Measurements from ENCODE around the gene NF2. TPM values are rescaled to one million over a fixed set of nuclear protein-coding genes. Genes with fewer than 3 reads are reported as not detected.

The NF2 gene
- total RNA-seq, 3 donors from 2014 or later = 21.1 to 36.1 (median 31.8) TPM

GRCh38 chr22:29726106-29726505 is 122.7 kb downstream of the NF2 start:
- H3K36me3 ChIP-seq = no peaks in the 10 kb centered on the region
- TF ChIP-seq POLR2A (IDR thresholded peaks at IDR 0.05) (no peak), CTCF (IDR thresholded peaks at IDR 0.05) (no peak), POLR2AphosphoS5 (IDR thresholded peaks at IDR 0.05) (no peak)
- no peak overlapping the region for H3K4me3 ChIP-seq
- no peak for DNase-seq (ENCODE audit: low spot score in 2 of 2)
- H3K4me1 ChIP-seq = no peaks in the 10 kb centered on the region
- H3K27ac ChIP-seq = no peak overlapping the region
- intact Hi-C loops (cut with DNase I; ENCODE audit: low total_unique reads) = no loop called here
- H3K9me3 ChIP-seq = no peaks in the 10 kb centered on the region
- H3K27me3 ChIP-seq = peaks cover 3 to 10% of the 10 kb centered on the region in 2 donors

GRCh38 chr22:29726512-29727130 is 123.2 kb downstream of the NF2 start:
- TF ChIP-seq POLR2A (IDR thresholded peaks at IDR 0.05) (no peak), POLR2AphosphoS5 (IDR thresholded peaks at IDR 0.05) (no peak), CTCF (IDR thresholded peaks at IDR 0.05) (no peak)
- Histone ChIP-seq H3K27me3 (peaks cover 0 to 5% of the 10 kb centered on the region in 2 donors), H3K4me3 (no peak overlapping the region), H3K27ac (no peak overlapping the region), H3K36me3 (no peaks in the 10 kb centered on the region), H3K9me3 (no peaks in the 10 kb centered on the region), H3K4me1 (no peaks in the 10 kb centered on the region)
- intact Hi-C loops (cut with DNase I; ENCODE audit: low total_unique reads) = no loop called here
- no peak for DNase-seq (ENCODE audit: low spot score in 2 of 2)

- no peaks in the 10 kb centered on the region for H3K9me3 ChIP-seq
- no peak for DNase-seq (ENCODE audit: low spot score in 2 of 2)
- H3K27ac ChIP-seq = no peak overlapping the region
- intact Hi-C loops (cut with DNase I; ENCODE audit: low total_unique reads) = no loop called here
- H3K27me3 ChIP-seq = no peaks in the 10 kb centered on the region
- H3K4me1 ChIP-seq = no peaks in the 10 kb centered on the region
- TF ChIP-seq CTCF (IDR thresholded peaks at IDR 0.05) = no peak
- no peak overlapping the region for H3K4me3 ChIP-seq
- H3K36me3 ChIP-seq = no peaks in the 10 kb centered on the region
Measured at GRCh38 chr22:29727131-29727523, 123.7 kb downstream of the NF2 start.

GRCh38 chr22:29729161-29729560 is 125.7 kb downstream of the NF2 start:
- DNase-seq (ENCODE audit: low spot score in 2 of 2) = no peak
- Histone ChIP-seq H3K4me3 (no peak overlapping the region), H3K27ac (no peak overlapping the region), H3K9me3 (no peaks in the 10 kb centered on the region), H3K27me3 (no peaks in the 10 kb centered on the region), H3K36me3 (no peaks in the 10 kb centered on the region), H3K4me1 (no peaks in the 10 kb centered on the region)
- TF ChIP-seq CTCF (IDR thresholded peaks at IDR 0.05) (no peak), POLR2A (IDR thresholded peaks at IDR 0.05) (no peak), POLR2AphosphoS5 (IDR thresholded peaks at IDR 0.05) (no peak)
- intact Hi-C loops (cut with DNase I; ENCODE audit: low total_unique reads) = no loop called here

GRCh38 chr22:29731058-29731850 is 127.8 kb downstream of the NF2 start:
- Histone ChIP-seq H3K4me1 (no peaks in the 10 kb centered on the region), H3K36me3 (no peaks in the 10 kb centered on the region), H3K27me3 (no peaks in the 10 kb centered on the region), H3K27ac (no peak overlapping the region), H3K4me3 (no peak overlapping the region), H3K9me3 (no peaks in the 10 kb centered on the region)
- DNase-seq (ENCODE audit: low spot score in 2 of 2) = no peak
- intact Hi-C loops (cut with DNase I; ENCODE audit: low total_unique reads) = loop anchor here (10.0 kb wide), 1 partner anchor 1324 kb away; no protein-coding TSS in a partner anchor
- TF ChIP-seq POLR2AphosphoS5 (IDR thresholded peaks at IDR 0.05) (no peak), CTCF (IDR thresholded peaks at IDR 0.05) (no peak), POLR2A (IDR thresholded peaks at IDR 0.05) (no peak)

Measured in breast epithelium (tissue), 4 donors.